DOHH2 (cell line): Measurements from ENCODE around the gene CYSLTR1.

Source experiments
- EZH2phosphoT487 ChIP-seq: fragments of 200-600 bp; sonication (generic); IDR thresholded peaks from 2 replicates; pipeline ENCODE4 v1.6.1; 2017; ENCODE audit warnings: borderline replicate concordance, mild to moderate bottlenecking, antibody characterized with exemption, low read length, moderate library complexity, mixed read lengths
- TF ChIP-seq, protein P1 (sequence below): fragments of 200-600 bp; sonication (generic); IDR thresholded peaks from one replicate; pipeline ENCODE4 v1.5.1; 2014; ENCODE audit warnings: antibody characterized with exemption, mild to moderate bottlenecking, low read depth, low read length; ENCODE audit not compliant: poor library complexity, severe bottlenecking

DNA sequence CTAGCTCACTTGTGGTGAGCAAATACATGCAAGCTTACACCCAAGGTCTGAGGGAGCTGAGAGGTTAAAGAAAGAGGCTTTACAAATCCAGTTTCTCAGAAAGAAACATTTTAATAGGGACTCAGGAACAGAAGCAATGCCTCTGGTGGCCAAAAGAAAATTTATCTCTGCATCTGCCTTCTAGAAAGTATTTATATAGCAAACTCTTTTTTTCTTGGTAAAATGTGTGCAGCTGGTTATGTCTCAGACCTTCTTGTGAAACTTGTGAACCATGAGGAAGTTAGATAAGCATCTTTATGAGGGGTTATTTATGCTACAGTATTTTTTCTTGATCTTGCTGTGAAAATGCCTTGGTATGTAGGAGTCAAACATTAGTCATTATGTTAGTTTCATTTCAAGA lies 48.5 kb upstream of the CYSLTR1 start:
- TF ChIP-seq, protein P1, sequence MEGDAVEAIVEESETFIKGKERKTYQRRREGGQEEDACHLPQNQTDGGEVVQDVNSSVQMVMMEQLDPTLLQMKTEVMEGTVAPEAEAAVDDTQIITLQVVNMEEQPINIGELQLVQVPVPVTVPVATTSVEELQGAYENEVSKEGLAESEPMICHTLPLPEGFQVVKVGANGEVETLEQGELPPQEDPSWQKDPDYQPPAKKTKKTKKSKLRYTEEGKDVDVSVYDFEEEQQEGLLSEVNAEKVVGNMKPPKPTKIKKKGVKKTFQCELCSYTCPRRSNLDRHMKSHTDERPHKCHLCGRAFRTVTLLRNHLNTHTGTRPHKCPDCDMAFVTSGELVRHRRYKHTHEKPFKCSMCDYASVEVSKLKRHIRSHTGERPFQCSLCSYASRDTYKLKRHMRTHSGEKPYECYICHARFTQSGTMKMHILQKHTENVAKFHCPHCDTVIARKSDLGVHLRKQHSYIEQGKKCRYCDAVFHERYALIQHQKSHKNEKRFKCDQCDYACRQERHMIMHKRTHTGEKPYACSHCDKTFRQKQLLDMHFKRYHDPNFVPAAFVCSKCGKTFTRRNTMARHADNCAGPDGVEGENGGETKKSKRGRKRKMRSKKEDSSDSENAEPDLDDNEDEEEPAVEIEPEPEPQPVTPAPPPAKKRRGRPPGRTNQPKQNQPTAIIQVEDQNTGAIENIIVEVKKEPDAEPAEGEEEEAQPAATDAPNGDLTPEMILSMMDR: no peak
- TF ChIP-seq EZH2phosphoT487: no peak
